H1 (cell line): Measurements from ENCODE around the gene HMCES. TPM values are rescaled to one million over a fixed set of nuclear protein-coding genes. Genes with fewer than 3 reads are reported as not detected.

Source experiments
- CTCF ChIA-PET: fragments of 300-600 bp; sonication (Branson Sonifier 250); formaldehyde crosslinking; loops from one replicate; lab custom pipeline; 2021; ENCODE audit not compliant: partially characterized antibody; lab: Charles Lee
- POLR2A ChIA-PET: fragments of 300-600 bp; sonication (Branson Sonifier 250); formaldehyde crosslinking; loops from one replicate; lab custom pipeline; 2021; ENCODE audit warnings: inconsistent platforms; ENCODE audit not compliant: partially characterized antibody; lab: Charles Lee
- DNase-seq, 2 experiments: peaks; one replicate each; pipeline versions ENCODE4 v3.0.0 to v3.0.0-alpha.2; 2010 to 2022; ENCODE audit warnings: low spot score in 2 of 2, low read depth in 1 of 2, mixed read lengths in 1 of 2
- FAIRE-seq: peaks from 2 replicates; lab custom pipeline; 2011; peaks lifted over from hg19 to GRCh38; lab: Jason Lieb, UNC
- H2AFZ ChIP-seq: 2 replicates; pipeline ENCODE4 v1.8.1; 2012; ENCODE audit warnings: low read length, inconsistent platforms
- H2AK5ac ChIP-seq: 2 replicates; pipeline ENCODE4 v1.6.1; 2013; ENCODE audit warnings: low read depth, low read length
- H2BK120ac ChIP-seq: replicated peaks from 2 replicates; pipeline ENCODE3; 2013; ENCODE audit warnings: low read depth, low read length, inconsistent platforms
- H2BK12ac ChIP-seq: 2 replicates; pipeline ENCODE4 v1.6.1; 2013; ENCODE audit warnings: low read depth, low read length
- H2BK15ac ChIP-seq: 2 replicates; pipeline ENCODE4 v1.6.1; 2013; ENCODE audit warnings: low read length
- H2BK20ac ChIP-seq: 2 replicates; pipeline ENCODE4 v1.6.1; 2013; ENCODE audit warnings: low read length
- H2BK5ac ChIP-seq: 2 replicates; pipeline ENCODE4 v1.6.1; 2013; ENCODE audit warnings: low read depth, low read length
- H3K14ac ChIP-seq: 2 replicates; pipeline ENCODE4 v1.6.1; 2013; ENCODE audit warnings: inconsistent platforms; ENCODE audit not compliant: insufficient read length
- H3K18ac ChIP-seq: 2 replicates; pipeline ENCODE4 v1.6.1; 2013; ENCODE audit warnings: low read length; ENCODE audit errors: extremely low read depth
- H3K23ac ChIP-seq: 2 replicates; pipeline ENCODE4 v1.6.1; 2013; ENCODE audit warnings: inconsistent platforms; ENCODE audit not compliant: insufficient read length
- H3K23me2 ChIP-seq: 2 replicates; pipeline ENCODE4 v1.6.1; 2013; ENCODE audit warnings: low read depth, low read length
- H3K27ac ChIP-seq: 2 replicates; pipeline ENCODE4 v1.6.1; 2011; ENCODE audit warnings: low read depth, low read length, inconsistent platforms
- H3K27me3 ChIP-seq, 4 experiments: replicated peaks in 1 of 4; 1 replicate in 1 of 4; 2 replicates in 3 of 4; pipeline versions ENCODE4 v1.6.1 to v1.8.1; 2011 to 2013; ENCODE audit warnings: low read length in 3 of 4, mild to moderate bottlenecking in 3 of 4, inconsistent platforms in 2 of 4, mixed read lengths in 2 of 4, moderate library complexity in 1 of 4; ENCODE audit not compliant: control insufficient read depth in 3 of 4, insufficient read depth in 3 of 4; ENCODE audit errors: extremely low read depth in 1 of 4
- H3K36me3 ChIP-seq, 4 experiments: 2 replicates each; pipeline versions ENCODE4 v1.6.1 to v1.8.1; 2011 to 2013; ENCODE audit warnings: mild to moderate bottlenecking in 4 of 4, low read length in 3 of 4, moderate library complexity in 2 of 4, control low read depth in 1 of 4, inconsistent platforms in 1 of 4; ENCODE audit not compliant: insufficient read depth in 4 of 4, control insufficient read depth in 2 of 4
- H3K4ac ChIP-seq: replicated peaks from 2 replicates; pipeline ENCODE3; 2013; ENCODE audit warnings: low read length, low read depth, mixed read lengths, inconsistent platforms; ENCODE audit not compliant: insufficient read length
- H3K4me1 ChIP-seq, 4 experiments: replicated peaks in 1 of 4; 1 replicate in 1 of 4; 2 replicates in 3 of 4; pipeline versions ENCODE4 v1.6.1 to v1.8.1; 2011 to 2013; ENCODE audit warnings: low read length in 3 of 4, inconsistent platforms in 2 of 4, mixed read lengths in 1 of 4; ENCODE audit not compliant: insufficient read depth in 4 of 4, control insufficient read depth in 3 of 4
- H3K4me2 ChIP-seq, 2 experiments: 2 replicates each; pipeline versions ENCODE4 v1.6.1 to v1.8.1; 2011 to 2013; ENCODE audit warnings: low read depth in 2 of 2, low read length in 2 of 2, control low read depth in 1 of 2, inconsistent platforms in 1 of 2, mild to moderate bottlenecking in 1 of 2; ENCODE audit not compliant: insufficient read depth in 1 of 2
- H3K4me3 ChIP-seq, 4 experiments: fragments of 200-600, 300-600 bp in 1 of 4; sonication (generic), shearing (Covaris generic), sonication (Bioruptor Twin) in 1 of 4; 2 replicates each; pipeline versions ENCODE4 v1.5.1 to v1.8.1; 2011 to 2016; ENCODE audit warnings: low read length in 4 of 4, low read depth in 3 of 4, control low read depth in 2 of 4, inconsistent platforms in 2 of 4, mild to moderate bottlenecking in 2 of 4, mixed read lengths in 1 of 4, moderate library complexity in 1 of 4; ENCODE audit not compliant: insufficient read depth in 2 of 4; ENCODE audit errors: extremely low read depth in 1 of 4
- H3K56ac ChIP-seq: replicated peaks from 2 replicates; pipeline ENCODE3; 2013; ENCODE audit warnings: low read depth, mild to moderate bottlenecking, mixed read lengths, low read length, inconsistent platforms; ENCODE audit not compliant: insufficient read length
- H3K79me1 ChIP-seq: 2 replicates; pipeline ENCODE4 v1.6.1; 2013; ENCODE audit warnings: low read depth, low read length, control low read depth
- H3K79me2 ChIP-seq, 2 experiments: 2 replicates each; pipeline versions ENCODE4 v1.6.1 to v1.8.1; 2012 to 2013; ENCODE audit warnings: low read length in 2 of 2, mild to moderate bottlenecking in 2 of 2, inconsistent platforms in 1 of 2; ENCODE audit not compliant: insufficient read depth in 2 of 2, control insufficient read depth in 1 of 2
- H3K9ac ChIP-seq, 4 experiments: replicated peaks in 1 of 4; 1 replicate in 1 of 4; 2 replicates in 3 of 4; pipeline versions ENCODE4 v1.6.1 to v1.8.1; 2011 to 2013; ENCODE audit warnings: low read depth in 3 of 4, low read length in 3 of 4, control low read depth in 2 of 4, mild to moderate bottlenecking in 2 of 4, moderate library complexity in 2 of 4, inconsistent platforms in 1 of 4; ENCODE audit errors: extremely low read depth in 1 of 4
- H3K9me3 ChIP-seq, 2 experiments: 2 replicates each; pipeline versions ENCODE4 v1.6.1 to v1.8.1; 2012 to 2013; ENCODE audit warnings: mild to moderate bottlenecking in 2 of 2, moderate library complexity in 2 of 2, control low read depth in 1 of 2, inconsistent platforms in 1 of 2, low read depth in 1 of 2, low read length in 1 of 2, mixed read lengths in 1 of 2; ENCODE audit not compliant: insufficient read depth in 2 of 2
- H4K20me1 ChIP-seq, 2 experiments: replicated peaks in 1 of 2; 2 replicates each; pipeline versions ENCODE3 to v1.8.1; 2011 to 2013; ENCODE audit warnings: inconsistent platforms in 2 of 2, low read length in 2 of 2, mild to moderate bottlenecking in 1 of 2; ENCODE audit not compliant: insufficient read depth in 2 of 2, control insufficient read depth in 1 of 2
- H4K5ac ChIP-seq: 2 replicates; pipeline ENCODE4 v1.6.1; 2013; ENCODE audit warnings: low read length, low read depth, mixed read lengths, inconsistent platforms; ENCODE audit not compliant: insufficient read length
- H4K8ac ChIP-seq: 2 replicates; pipeline ENCODE4 v1.8.0; 2013; ENCODE audit warnings: mild to moderate bottlenecking, moderate library complexity, low read length, inconsistent platforms; ENCODE audit not compliant: insufficient read depth; ENCODE audit errors: extremely low read depth
- H4K91ac ChIP-seq: replicated peaks from 2 replicates; pipeline ENCODE3; 2013; ENCODE audit warnings: low read length, mixed read lengths, inconsistent platforms; ENCODE audit not compliant: insufficient read length
- BCL11A ChIP-seq, 2 experiments: IDR thresholded peaks; one replicate each; pipeline ENCODE4 v1.6.1; 2011; ENCODE audit warnings: low read depth in 2 of 2, low read length in 2 of 2, mild to moderate bottlenecking in 2 of 2
- CBX8 ChIP-seq: fragments of 300-800, 300-1000 bp; sonication (generic); IDR thresholded peaks from 2 replicates; pipeline ENCODE4 v1.7.1; 2016; ENCODE audit warnings: low read depth, low read length, borderline replicate concordance
- CEBPB ChIP-seq: IDR thresholded peaks from 2 replicates; pipeline ENCODE4 v1.6.1; 2012; ENCODE audit warnings: low read depth, low read length
- CTBP2 ChIP-seq: IDR thresholded peaks from 2 replicates; pipeline ENCODE4 v1.7.0; 2011; ENCODE audit warnings: borderline replicate concordance, mild to moderate bottlenecking, moderate library complexity, mixed read lengths, low read length; ENCODE audit not compliant: insufficient read depth, insufficient read length
- EZH2 ChIP-seq: fragments of 200-600 bp; sonication (generic); IDR thresholded peaks from 2 replicates; pipeline ENCODE4 v1.7.1; 2012; ENCODE audit warnings: low read depth, mild to moderate bottlenecking, moderate library complexity, low read length, inconsistent platforms; ENCODE audit not compliant: severe bottlenecking
- FOSL1 ChIP-seq: IDR thresholded peaks from 2 replicates; pipeline ENCODE4 v1.6.1; 2011; ENCODE audit warnings: mild to moderate bottlenecking, low read depth, low read length, moderate library complexity; ENCODE audit not compliant: insufficient read depth
- GABPA ChIP-seq: IDR thresholded peaks from 2 replicates; pipeline ENCODE4 v1.6.1; 2011; ENCODE audit warnings: mild to moderate bottlenecking, low read length, moderate library complexity, borderline replicate concordance; ENCODE audit not compliant: insufficient read depth
- PHF8 ChIP-seq: fragments of 200-600 bp; sonication (generic); conservative IDR thresholded peaks from 2 replicates; pipeline ENCODE4 v1.7.1; 2012; ENCODE audit warnings: low read depth, mild to moderate bottlenecking, inconsistent platforms, low read length, moderate library complexity
- RFX5 ChIP-seq: IDR thresholded peaks from 2 replicates; pipeline ENCODE4 v1.6.1; 2011; ENCODE audit warnings: low read depth, low read length, improper control_type of control experiment, borderline replicate concordance
- SP2 ChIP-seq: IDR thresholded peaks from 2 replicates; pipeline ENCODE4 v1.6.1; 2012; ENCODE audit warnings: mild to moderate bottlenecking, low read length, inconsistent platforms
- SRF ChIP-seq: IDR thresholded peaks from 2 replicates; pipeline ENCODE4 v1.6.1; 2011; ENCODE audit warnings: mild to moderate bottlenecking, low read depth, low read length, moderate library complexity
- TBP ChIP-seq: IDR thresholded peaks from 2 replicates; pipeline ENCODE4 v1.6.1; 2011; ENCODE audit warnings: low read depth, low read length, improper control_type of control experiment
- ZNF274 ChIP-seq: IDR thresholded peaks from 2 replicates; pipeline ENCODE4 v1.7.0; 2012; ENCODE audit warnings: low read length, borderline replicate concordance; ENCODE audit errors: extremely low read depth
- WGBS, 2 experiments: shearing (Covaris generic) in 1 of 2; methylation state at CpG; one replicate each; pipeline versions ENCODE4 v1.1.6 to v1.1.7; 2013 to 2015; ENCODE audit warnings: low lambda C conversion rate in 2 of 2, mixed read lengths in 2 of 2, inconsistent platforms in 1 of 2, low coverage in 1 of 2, missing lambda C conversion rate in 1 of 2; ENCODE audit not compliant: insufficient replicate concordance in 2 of 2, insufficient coverage in 1 of 2, insufficient read length in 1 of 2; ENCODE audit errors: extremely low coverage in 1 of 2, missing lambda C conversion rate in 1 of 2; 5-methylcytosine and 5-hydroxymethylcytosine counted together
- polyA plus RNA-seq, 7 experiments: library from polyadenylated mRNA; depleted of rRNA in 3 of 7; stranded (reverse) in 5 of 7; unstranded in 2 of 7; fragments of >200 nt in 5 of 7; fragments of 200-250 nt in 2 of 7; gene quantifications; 1 replicate in 5 of 7; 2 replicates in 1 of 7; 4 replicates in 1 of 7; pipeline versions ENCODE4 v1.2.1 to v1.2.3, GENCODE V29; 2011 to 2013; ENCODE audit warnings: missing spikeins in 2 of 7, mixed read lengths in 2 of 7
- total RNA-seq: library from RNA; stranded (reverse); fragmentation: NEBNext Ultra II Directional; extraction: Animal tissue kit (Norgen Biotek cat#: 25700); gene quantifications from 2 replicates; pipeline ENCODE4 v1.2.1, GENCODE V29; 2021

Gene HMCES
- total and polyA plus RNA-seq, 2 of the 8 experiments (the other 6 are each of a cell fraction or from before 2014, with no cell fraction given) = 27.6 to 49.5 TPM

GRCh38 chr3:129289201-129289921 is 10.7 kb downstream of the HMCES start:
- no peak overlapping the region for H4K91ac ChIP-seq
- H3K18ac ChIP-seq = no peak overlapping the region
- peaks cover 0 to 2% of the 10 kb centered on the region in 2 experiments for H4K20me1 ChIP-seq
- H3K4me2 ChIP-seq = no peak overlapping the region
- no peaks in the 10 kb centered on the region for H3K79me1 ChIP-seq
- ChIA-PET POLR2A (interaction anchor here (0.6 to 1.7 kb wide), 4 partner anchors 10 to 27 kb away, joined by 3 to 4 read pairs (median 3); a partner anchor contains a TSS), CTCF (interaction anchor here (0.8 to 1.0 kb wide), 2 partner anchors 27 to 37 kb away, joined by 3 to 4 read pairs; a partner anchor contains a TSS)
- H2AK5ac ChIP-seq = no peak overlapping the region
- H3K23me2 ChIP-seq = no peaks in the 10 kb centered on the region
- no peaks in the 10 kb centered on the region for H3K79me2 ChIP-seq
- 94% methylated on average over 6 of the region's 6 CpGs; no CpG with 5 or more reads in 1 of the 2 experiments for WGBS, 2 experiments
- no peak overlapping the region for H4K8ac ChIP-seq
- H2BK20ac ChIP-seq = no peak overlapping the region
- no peak overlapping the region for H3K56ac ChIP-seq
- DNase-seq (no peak), FAIRE-seq (no peak)
- no peaks in the 10 kb centered on the region for H3K9me3 ChIP-seq
- H3K4me3 ChIP-seq = no peak overlapping the region
- H3K36me3 ChIP-seq = peaks cover 5 to 20% (median 15%) of the 10 kb centered on the region in 4 experiments; a peak in 7 of 8 replicates
- H2BK12ac ChIP-seq = no peak overlapping the region
- no peak overlapping the region for H2AFZ ChIP-seq
- no peak overlapping the region for H2BK15ac ChIP-seq
- H4K5ac ChIP-seq = no peak overlapping the region
- no peaks in the 10 kb centered on the region for H3K27me3 ChIP-seq
- H3K14ac ChIP-seq = no peak overlapping the region
- H2BK5ac ChIP-seq = no peak overlapping the region
- H3K4ac ChIP-seq = no peak overlapping the region
- H3K9ac ChIP-seq = no peak overlapping the region
- H3K4me1 ChIP-seq = no peaks in the 10 kb centered on the region
- H2BK120ac ChIP-seq = no peak overlapping the region
- no peak overlapping the region for H3K23ac ChIP-seq
- H3K27ac ChIP-seq = no peak overlapping the region
- TF ChIP-seq ZNF274 (no peak), CBX8 (no peak), CEBPB (no peak), BCL11A (IDR thresholded peaks at IDR 0.05; ENCODE audit: low read depth in 2 of 2, low read length in 2 of 2) (no peak), FOSL1 (no peak), SP2 (no peak), SRF (no peak), TBP (no peak), GABPA (no peak), CTBP2 (no peak), RFX5 (no peak), EZH2 (no peak), PHF8 (no peak)
